ENCODE measurements around the gene SLC4A5.
"Not testable (repeated sequence)": the region's sequence is repeated elsewhere in the genome, so short reads cannot be mapped to it uniquely, and the experiment has no call there.

The SLC4A5 gene

GRCh38 chr2:74364533-74365505, 21.6 kb upstream of the SLC4A5 start:
- DNase-seq = no peak

GRCh38 chr2:74361327-74361726, 18.1 kb upstream of the SLC4A5 start:
- DNase-seq = no peak

DNA sequence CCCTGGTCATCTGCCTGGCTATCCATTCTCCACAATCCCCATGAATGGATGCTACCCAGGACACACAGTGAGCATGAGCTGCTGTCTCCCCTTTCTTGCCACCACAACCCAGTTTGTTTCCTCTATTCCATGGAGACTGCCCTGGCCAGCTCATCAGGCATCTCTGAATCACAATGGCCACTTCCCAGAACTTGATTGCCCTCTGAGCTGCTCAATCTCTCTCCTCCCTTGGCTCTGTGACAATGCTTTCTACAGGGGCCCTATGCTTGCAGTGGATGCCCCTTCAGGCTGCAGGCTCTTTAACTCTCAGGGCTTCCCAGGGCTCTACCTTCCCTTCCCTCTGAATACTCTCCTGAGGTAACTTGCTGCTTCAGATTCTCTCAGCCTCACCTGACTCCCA, 14.4 kb upstream of the SLC4A5 start:
- no peak for DNase-seq

DNA sequence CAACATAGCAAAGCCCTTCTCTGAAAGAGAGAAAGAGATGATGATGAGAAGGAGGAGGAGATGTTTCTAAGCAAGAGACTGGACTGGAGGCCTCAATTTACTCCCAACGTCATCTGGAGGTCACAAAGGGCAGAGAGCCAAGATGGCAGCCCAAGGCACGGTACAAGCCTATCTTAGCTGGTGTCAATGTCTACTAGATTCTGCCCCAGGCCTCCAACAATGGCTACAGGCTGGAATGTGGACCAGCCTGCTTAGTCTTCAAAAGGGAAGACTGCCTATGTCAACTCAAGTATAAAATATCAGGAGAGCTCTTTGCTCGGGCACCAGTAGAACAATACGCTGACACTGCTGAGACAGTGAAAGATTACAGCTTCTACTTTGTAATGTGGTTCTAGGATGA, 6.7 kb upstream of the SLC4A5 start:
- DNase-seq = no peak

DNA sequence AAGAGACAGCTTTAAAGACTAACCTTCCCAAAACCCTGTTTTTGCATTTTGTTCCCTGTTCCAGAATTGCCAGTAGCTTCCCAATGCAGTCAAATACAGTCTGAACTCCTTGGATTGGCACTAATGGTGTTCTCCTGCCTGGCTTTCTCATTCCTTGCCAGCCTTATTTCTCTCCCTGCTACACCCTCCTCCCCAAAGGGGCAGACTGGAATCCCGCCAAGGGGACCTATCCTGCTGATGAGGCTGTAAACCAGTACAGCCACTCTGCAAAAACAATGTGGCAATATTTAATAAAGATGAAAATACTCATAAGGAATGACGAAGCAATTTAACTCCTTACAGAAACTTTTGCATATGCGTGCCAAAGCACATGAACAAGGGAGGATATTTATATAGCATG, 4.5 kb upstream of the SLC4A5 start:
- DNase-seq = no peak

DNA sequence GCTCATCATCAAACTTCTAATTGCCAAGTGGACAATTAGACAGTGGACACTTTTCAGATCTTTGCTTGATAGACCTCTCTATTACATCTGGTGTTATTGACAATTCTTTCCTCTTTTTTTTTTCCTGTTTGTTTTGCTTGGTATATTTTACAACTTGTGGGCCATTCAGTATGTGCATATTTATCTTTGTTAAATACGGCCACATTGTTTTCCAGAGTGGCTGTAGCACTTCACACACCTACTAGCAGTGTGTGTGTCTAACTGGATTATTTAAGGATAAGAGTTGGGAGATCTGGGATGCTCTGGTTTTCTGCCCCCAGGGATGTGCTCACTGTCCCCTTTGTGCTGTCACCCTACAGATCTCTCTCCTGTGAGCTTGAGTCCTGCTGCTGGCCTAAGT, 4.1 kb upstream of the SLC4A5 start:
- DNase-seq = no peak

DNA sequence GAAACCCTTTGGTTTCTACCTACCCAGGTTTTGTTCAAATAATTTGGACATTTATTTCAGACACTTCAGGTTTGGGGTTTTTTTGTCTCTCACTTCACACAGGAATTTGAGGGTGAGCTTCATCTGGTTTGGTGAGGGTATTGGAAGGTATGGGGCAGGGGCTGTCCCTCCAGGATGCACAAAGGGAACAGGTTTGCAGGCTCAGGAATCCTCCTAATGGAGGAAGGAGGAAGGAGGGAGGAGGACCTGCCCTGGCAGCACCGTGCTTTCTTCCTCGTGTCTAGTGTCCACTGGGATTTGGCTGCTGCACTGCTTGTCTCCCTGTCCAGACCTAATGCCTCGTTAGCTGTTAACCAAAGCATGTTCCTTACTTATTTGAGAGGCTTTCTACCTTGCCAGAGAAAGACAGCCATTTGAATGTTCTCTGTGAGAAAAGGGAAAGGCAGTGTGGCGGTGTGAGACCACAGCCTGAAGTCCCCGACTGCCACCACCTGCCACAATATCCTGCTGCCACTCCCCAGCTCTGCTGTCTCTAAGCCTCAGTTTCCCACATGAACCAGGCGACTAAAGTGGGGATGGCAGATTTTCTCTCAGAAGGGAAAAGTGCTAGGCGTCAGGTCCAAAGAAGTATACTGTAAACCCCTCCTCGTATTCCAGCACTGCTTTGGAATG, 2.2 kb upstream of the SLC4A5 start:
- DNase-seq = no peak

- DNase-seq = not testable (repeated sequence)
These were observed 7.0 kb downstream of the SLC4A5 start for GRCh38 chr2:74336227-74336626.

- DNase-seq = peak; percentile 23 to 76
These were observed 8.3 kb downstream of the SLC4A5 start for GRCh38 chr2:74334931-74335333.

DNA sequence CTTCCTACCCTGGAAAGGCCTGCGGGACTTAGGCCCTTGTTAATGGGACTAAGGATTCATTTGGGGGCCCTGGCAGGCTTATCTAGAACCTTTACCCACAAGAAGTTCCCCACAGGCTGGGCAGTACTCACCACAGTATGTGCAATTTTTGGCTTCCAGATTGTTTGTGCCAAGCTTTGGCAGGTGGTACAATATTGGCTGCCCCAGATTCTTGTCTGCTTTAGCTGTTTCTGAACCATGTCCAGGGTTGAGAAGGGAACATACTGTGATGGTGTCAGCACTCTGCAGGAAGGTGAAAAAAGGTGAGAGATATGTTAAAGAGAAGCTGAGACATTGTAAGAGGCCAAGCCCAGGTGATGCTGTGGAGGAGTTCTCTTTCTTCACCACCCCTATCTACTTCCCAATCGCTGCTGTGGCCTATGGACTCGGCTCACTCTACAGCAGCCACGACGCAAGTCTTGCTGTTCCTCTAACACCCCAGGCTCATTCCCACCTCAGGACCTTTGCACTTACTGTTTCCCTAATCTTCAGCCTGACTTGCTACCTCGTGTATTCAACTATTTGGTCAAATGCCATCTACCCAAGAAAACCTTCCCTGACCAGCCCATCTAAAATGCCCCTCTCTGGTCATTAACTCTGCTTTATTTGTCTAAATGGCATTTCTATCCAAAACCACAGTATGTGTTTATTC, 9.2 kb downstream of the SLC4A5 start:
- peak; percentile 85 to 89 for DNase-seq

- no peak for DNase-seq
These were observed 10.0 kb downstream of the SLC4A5 start for GRCh38 chr2:74333175-74333574.

- no peak for DNase-seq
These were observed 10.6 kb downstream of the SLC4A5 start for GRCh38 chr2:74332550-74333174.

- DNase-seq = no peak
These were observed 14.6 kb downstream of the SLC4A5 start for GRCh38 chr2:74328573-74328972.

DNA sequence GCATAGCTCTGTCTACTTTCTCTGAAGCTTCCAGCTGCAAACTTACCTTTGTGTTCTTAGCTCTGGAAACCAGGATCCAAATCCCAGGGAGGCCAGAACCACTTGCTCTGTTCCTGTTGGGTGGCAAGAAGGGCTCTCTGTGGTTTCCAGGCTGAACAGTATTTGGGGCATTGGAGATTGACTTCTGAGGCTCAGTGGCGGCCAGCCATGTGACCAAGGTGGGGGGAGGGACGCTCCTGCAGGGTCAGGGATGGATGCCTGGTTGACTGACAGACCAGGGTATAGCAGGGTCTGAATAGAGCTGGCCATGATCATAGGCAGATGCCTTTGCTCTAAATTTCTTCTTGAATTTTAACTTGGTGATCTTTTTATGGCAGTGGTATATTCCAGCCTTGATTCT, 15.1 kb downstream of the SLC4A5 start:
- DNase-seq = no peak

GRCh38 chr2:74327627-74328026, 15.6 kb downstream of the SLC4A5 start:
- no peak for DNase-seq

DNA sequence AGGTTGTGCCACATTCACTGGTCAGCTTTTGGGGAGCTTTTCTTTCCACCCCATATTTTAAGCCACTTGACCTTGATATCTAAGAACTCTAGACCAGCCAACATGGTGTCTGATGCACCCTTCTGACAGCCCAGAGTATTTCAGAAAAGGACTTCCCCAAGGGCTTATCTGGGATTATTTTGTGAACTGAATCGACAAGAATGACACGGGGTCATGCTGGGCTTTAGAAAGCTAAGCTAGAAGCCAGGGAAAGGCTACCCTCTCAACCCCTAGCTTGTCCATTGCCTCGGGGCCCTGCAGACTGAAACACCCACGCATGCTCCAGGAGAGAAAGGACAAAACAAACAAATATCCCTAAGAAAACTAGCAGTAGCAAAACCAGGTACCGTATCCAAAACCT, 16.0 kb downstream of the SLC4A5 start:
- no peak for DNase-seq

DNA sequence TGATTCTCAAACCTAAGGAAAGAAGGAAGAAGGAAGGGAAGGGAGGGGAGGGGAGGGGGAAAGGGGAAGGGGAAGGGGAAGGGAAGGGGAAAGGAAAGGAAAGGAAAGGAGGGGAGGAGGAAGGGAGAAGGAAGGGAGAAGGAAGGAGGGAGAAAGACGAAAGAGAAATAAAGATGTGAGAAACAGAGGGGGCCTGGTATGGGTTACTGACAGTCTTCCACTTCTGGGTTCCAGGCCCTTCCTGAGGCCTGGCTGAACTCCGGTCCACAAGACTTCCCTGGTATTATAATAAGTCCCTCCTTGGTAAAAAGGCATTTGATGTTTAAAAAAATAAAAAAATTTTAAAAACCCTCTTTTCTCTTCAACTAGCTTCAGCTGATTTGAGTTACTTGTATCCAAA, 17.4 kb downstream of the SLC4A5 start:
- no peak for DNase-seq

DNA sequence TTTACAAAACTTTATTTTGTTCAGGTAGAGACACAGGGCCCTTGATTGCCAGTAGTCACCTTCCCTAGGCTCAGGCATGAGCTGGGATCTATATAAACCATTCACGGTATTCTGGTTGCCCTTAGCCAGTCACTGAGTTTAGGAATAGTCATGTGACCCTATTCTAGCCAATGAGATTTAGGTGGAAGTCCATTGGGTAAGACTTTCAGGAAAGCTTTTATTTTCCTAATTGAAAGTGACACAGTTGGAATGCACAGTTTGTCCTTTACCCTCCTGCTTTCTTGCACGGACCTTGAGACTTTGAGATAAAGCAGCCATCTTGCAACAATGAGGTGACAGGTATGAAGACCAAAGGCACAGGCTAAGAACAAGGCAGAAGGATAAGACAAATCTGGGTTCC, 21.5 kb downstream of the SLC4A5 start:
- DNase-seq = no peak

DNA sequence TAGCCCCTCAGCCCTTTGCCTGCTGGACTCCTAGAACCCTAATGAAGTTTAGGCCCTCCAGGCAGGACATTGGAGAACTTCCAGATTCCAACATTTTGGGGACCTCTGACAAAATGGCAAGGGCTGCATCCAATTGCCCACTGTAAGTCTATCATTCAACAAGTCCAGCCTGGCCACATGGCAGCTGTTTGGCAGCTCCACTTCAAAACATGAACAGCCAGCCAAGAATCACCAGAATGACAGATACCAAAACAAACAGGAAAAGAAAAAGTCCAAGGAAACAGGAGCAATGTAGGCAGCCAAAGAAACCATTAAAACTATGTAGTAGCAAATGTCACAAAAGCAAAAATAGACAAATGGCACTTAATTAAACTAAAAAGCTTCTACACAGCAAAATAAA, 25.5 kb downstream of the SLC4A5 start:
- DNase-seq = no peak

DNA sequence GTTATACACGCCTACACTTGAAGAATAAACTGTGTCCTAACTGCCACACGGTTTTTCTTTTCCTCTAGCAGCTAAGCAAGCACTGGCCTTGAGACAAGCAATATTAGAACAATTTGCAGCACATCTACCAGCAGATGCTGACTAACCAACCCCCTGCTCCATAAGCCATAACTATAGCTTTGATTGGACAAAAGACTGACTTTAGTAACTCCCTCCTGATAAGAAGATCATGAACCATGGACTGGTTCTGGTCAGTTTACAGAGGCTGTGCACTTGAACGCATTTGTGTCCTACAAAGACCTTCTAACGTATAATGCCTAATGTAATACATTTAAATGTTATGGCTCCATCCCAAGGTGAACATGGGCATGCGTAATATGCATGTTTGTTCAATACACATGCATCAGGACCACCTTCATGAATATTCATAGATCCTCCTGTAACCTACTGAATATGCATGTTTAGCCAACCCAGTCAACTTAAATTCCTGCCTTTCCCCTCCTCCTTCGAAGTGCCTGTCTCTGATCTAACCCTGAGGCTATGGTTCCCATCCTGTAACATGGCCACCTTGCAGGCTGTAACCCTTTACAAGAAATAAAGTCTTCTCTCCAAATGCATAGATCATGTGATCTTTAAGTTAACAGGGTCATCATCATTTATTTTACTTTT, 26.5 kb downstream of the SLC4A5 start:
- DNase-seq = no peak

DNA sequence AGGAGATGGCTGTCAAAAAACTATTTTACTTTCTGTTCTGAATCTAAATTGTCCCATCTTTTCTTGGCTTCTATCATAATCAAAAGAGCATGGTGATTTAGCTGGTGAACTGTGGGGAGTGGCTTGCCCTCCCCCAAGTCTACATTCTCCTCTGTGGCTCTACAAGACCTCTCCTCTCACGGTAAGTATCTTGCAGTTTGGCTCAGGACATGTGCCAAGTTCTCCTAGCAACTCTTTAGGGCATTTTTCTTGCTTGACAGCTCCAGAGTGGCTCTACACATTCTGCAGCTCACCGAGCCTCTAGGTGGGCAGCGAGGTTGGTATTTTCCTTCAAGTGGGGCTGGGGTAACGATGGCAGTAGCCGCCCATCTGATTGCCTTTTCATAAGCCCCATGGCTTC, 29.1 kb downstream of the SLC4A5 start:
- no peak for DNase-seq

DNA sequence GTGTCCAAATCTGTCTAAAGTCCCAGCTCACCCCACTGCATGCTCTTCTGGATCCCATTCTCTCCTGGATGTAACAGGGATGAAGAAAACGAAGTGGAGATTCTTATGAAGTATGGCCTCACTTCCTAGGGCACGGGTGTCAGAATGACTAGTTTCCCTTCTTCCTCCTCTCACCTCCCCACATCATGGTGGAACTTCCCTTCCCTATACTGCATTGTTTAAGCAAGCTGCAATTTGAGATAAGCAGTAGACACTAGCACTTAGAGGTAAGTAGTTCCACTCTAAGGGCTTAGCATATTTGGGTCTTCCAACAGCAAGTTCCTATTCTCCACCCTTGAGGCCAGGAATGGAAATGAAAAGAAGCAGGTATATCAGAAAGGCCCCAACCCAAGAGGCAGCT, 29.7 kb downstream of the SLC4A5 start:
- DNase-seq = no peak

DNA sequence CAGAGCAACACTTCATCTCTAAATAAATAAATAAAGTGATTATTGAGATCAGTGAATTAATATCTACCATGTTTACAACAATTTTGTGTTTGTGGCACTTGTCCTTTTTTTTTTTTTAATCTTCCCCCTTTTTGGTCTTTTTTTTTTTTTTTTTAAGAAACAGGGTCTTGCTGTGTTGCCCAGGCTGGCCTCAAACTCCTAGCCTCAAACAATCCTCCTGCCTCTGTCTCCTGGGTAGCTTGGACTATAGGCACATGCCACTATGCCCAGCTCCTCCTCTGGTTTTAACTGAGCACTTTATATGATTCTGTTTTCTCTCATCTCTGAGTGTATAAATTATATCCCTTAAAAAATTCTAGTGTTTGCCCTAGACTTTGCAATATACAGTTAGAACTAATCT, 30.3 kb downstream of the SLC4A5 start:
- no peak for DNase-seq
